Trophoblast cell (in vitro differentiated cells and primary cell): Measurements from ENCODE around the gene BCL10.
"Not testable (repeated sequence)": the region's sequence is repeated elsewhere in the genome, so short reads cannot be mapped to it uniquely, and the experiment has no call there.

Source experiments
- DNase-seq, 2 donors: peaks; one replicate each; pipeline ENCODE4 v3.0.0-alpha.2; 2016
- H2AFZ ChIP-seq: 2 replicates; pipeline ENCODE4 v1.6.1; 2013; ENCODE audit warnings: low read length, moderate library complexity, mild to moderate bottlenecking; ENCODE audit not compliant: insufficient read depth, poor library complexity
- H2AK5ac ChIP-seq: 2 replicates; pipeline ENCODE4 v1.6.1; 2013; ENCODE audit warnings: mild to moderate bottlenecking, low read length
- H2BK120ac ChIP-seq: 2 replicates; pipeline ENCODE4 v1.6.1; 2013; ENCODE audit warnings: low read length, mild to moderate bottlenecking, moderate library complexity; ENCODE audit not compliant: insufficient read depth, poor library complexity
- H2BK12ac ChIP-seq: 2 replicates; pipeline ENCODE4 v1.6.1; 2013; ENCODE audit warnings: mild to moderate bottlenecking, low read length, moderate library complexity
- H2BK5ac ChIP-seq: 2 replicates; pipeline ENCODE4 v1.6.1; 2013; ENCODE audit warnings: low read length, low read depth, moderate library complexity, mild to moderate bottlenecking; ENCODE audit not compliant: poor library complexity
- H3K14ac ChIP-seq: 2 replicates; pipeline ENCODE4 v1.6.1; 2013; ENCODE audit warnings: mild to moderate bottlenecking, low read length
- H3K18ac ChIP-seq: 2 replicates; pipeline ENCODE4 v1.6.1; 2013; ENCODE audit warnings: mild to moderate bottlenecking, low read length
- H3K23ac ChIP-seq: 2 replicates; pipeline ENCODE4 v1.6.1; 2013; ENCODE audit warnings: low read length
- H3K27ac ChIP-seq: 2 replicates; pipeline ENCODE4 v1.5.1; 2013; ENCODE audit warnings: low read depth, mild to moderate bottlenecking, inconsistent platforms, low read length, moderate library complexity
- H3K27me3 ChIP-seq: 2 replicates; pipeline ENCODE4 v1.6.1; 2013; ENCODE audit warnings: inconsistent platforms, mild to moderate bottlenecking, low read length, moderate library complexity; ENCODE audit not compliant: insufficient read depth
- H3K36me3 ChIP-seq, 2 experiments: 1 replicate in 1 of 2; 2 replicates in 1 of 2; pipeline ENCODE4 v1.6.1; 2013; ENCODE audit warnings: low read length in 2 of 2, mild to moderate bottlenecking in 2 of 2, moderate library complexity in 1 of 2; ENCODE audit not compliant: insufficient read depth in 2 of 2, control insufficient read depth in 1 of 2
- H3K4ac ChIP-seq: 2 replicates; pipeline ENCODE4 v1.6.1; 2013; ENCODE audit warnings: low read depth, mild to moderate bottlenecking, low read length, moderate library complexity
- H3K4me1 ChIP-seq, 2 experiments: 1 replicate in 1 of 2; 2 replicates in 1 of 2; pipeline ENCODE4 v1.6.1; 2013; ENCODE audit warnings: low read length in 2 of 2, mild to moderate bottlenecking in 2 of 2, moderate library complexity in 1 of 2; ENCODE audit not compliant: insufficient read depth in 2 of 2, control insufficient read depth in 1 of 2
- H3K4me2 ChIP-seq: 2 replicates; pipeline ENCODE4 v1.6.1; 2013; ENCODE audit warnings: inconsistent platforms, mild to moderate bottlenecking, low read length, moderate library complexity
- H3K4me3 ChIP-seq: 2 replicates; pipeline ENCODE4 v1.5.1; 2013; ENCODE audit warnings: mild to moderate bottlenecking, low read depth, low read length, inconsistent platforms
- H3K79me1 ChIP-seq: one replicate; pipeline ENCODE4 v1.6.1; 2013; ENCODE audit warnings: low read length
- H3K79me2 ChIP-seq: 2 replicates; pipeline ENCODE4 v1.6.1; 2013; ENCODE audit warnings: low read length, mild to moderate bottlenecking; ENCODE audit not compliant: control insufficient read depth, insufficient read depth, poor library complexity
- H3K9ac ChIP-seq: 2 replicates; pipeline ENCODE4 v1.6.1; 2013; ENCODE audit warnings: mild to moderate bottlenecking, low read length
- H3K9me3 ChIP-seq: 2 replicates; pipeline ENCODE4 v1.6.1; 2013; ENCODE audit warnings: low read depth, mild to moderate bottlenecking, control low read depth, inconsistent platforms, low read length; ENCODE audit not compliant: insufficient read depth
- H4K12ac ChIP-seq: 2 replicates; pipeline ENCODE4 v1.6.1; 2013; ENCODE audit warnings: low read depth, mild to moderate bottlenecking, low read length, moderate library complexity
- H4K8ac ChIP-seq: 2 replicates; pipeline ENCODE4 v1.6.1; 2013; ENCODE audit warnings: low read depth, mild to moderate bottlenecking, low read length, moderate library complexity
- H4K91ac ChIP-seq: one replicate; pipeline ENCODE4 v1.6.1; 2013; ENCODE audit warnings: low read depth, mild to moderate bottlenecking, low read length, moderate library complexity
- WGBS: extraction: QIAGEN DNeasy Blood & Tissue Kit; methylation state at CpG from one replicate; pipeline ENCODE4 v1.1.7; 2013; ENCODE audit warnings: missing lambda C conversion rate; ENCODE audit not compliant: insufficient read length, insufficient coverage; ENCODE audit errors: extremely low coverage; 5-methylcytosine and 5-hydroxymethylcytosine counted together

BCL10 gene

DNA sequence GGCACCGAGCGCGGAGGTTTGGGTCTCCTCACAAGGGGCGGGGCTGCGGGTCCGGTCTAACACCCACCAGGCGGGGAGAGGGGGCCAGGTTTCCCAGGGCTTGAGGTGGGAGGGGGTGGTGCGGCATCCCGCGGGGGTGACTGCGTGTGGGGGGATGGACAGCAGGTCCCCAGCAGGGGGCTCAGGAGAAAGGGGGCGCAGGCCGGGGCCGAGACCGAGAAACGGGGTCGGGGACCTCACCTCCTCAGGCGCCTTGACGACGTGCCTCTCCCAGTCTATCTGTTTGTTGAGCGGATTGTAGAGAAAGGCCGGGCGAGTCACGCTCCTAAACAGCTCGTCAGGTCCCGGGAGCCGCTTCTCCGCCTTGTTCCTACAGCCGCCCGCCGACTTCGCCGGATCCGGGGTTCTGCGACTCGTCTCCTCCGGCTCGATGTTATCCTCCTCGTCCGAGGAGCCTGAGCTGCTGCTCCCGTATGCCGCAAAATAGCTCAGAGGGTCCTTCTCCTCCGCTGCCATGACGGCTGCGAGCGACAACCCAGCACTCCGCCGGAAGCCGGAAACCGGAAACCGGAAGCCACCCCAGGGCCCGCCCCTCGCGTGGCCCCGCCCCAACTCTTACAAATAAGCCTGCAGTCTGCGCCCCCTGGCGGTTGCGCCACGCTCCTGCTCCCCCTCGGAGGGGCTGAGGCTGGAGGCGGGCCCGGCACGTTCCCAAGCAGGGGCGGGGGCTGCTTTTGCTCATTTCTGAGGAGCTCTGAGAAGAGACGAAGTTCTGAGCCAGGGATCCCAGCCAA is 17.1 kb downstream of the BCL10 start, which contains the start of gene C1orf52:
C1orf52 (minus strand) TSS at position 545 of the 794 bp plus-strand sequence; CDS start at position 516, 29 bp downstream.
- H3K9ac ChIP-seq = peak within 1 kb of the TSS; percentile 84
- WGBS = no CpG with 5 or more reads among the region's 65 CpGs
- DNase-seq = peak; percentile 91 to 98
- H3K4ac ChIP-seq = peak within 1 kb of the TSS; percentile 98
- H3K4me3 ChIP-seq = peak within 1 kb of the TSS; percentile 89
- H4K8ac ChIP-seq = peak within 1 kb of the TSS; percentile 87
- peak within 1 kb of the TSS; percentile 85 for H3K4me2 ChIP-seq
- peak within 1 kb of the TSS; percentile 82 for H3K18ac ChIP-seq
- H3K27ac ChIP-seq = no peak within 1 kb of the TSS
- H2BK12ac ChIP-seq = no peak within 1 kb of the TSS
- H3K14ac ChIP-seq = peak within 1 kb of the TSS; percentile 62
- no peaks in the 10 kb centered on the region for H3K27me3 ChIP-seq
- peak within 1 kb of the TSS; percentile 22 for H2BK5ac ChIP-seq
- H4K12ac ChIP-seq = peak within 1 kb of the TSS; percentile 57
- peak within 1 kb of the TSS; percentile 81 for H4K91ac ChIP-seq
- peaks cover 8% of the 10 kb centered on the region for H3K79me2 ChIP-seq
- no peaks in the 10 kb centered on the region for H3K9me3 ChIP-seq
- H2BK120ac ChIP-seq = peak within 1 kb of the TSS; percentile 10
- no peak within 1 kb of the TSS for H3K23ac ChIP-seq
- H2AK5ac ChIP-seq = peak within 1 kb of the TSS; percentile 84
- peaks cover 0 to 9% of the 10 kb centered on the region in 2 experiments for H3K36me3 ChIP-seq
- peaks cover 0 to 3% of the 10 kb centered on the region in 2 experiments for H3K4me1 ChIP-seq
- H2AFZ ChIP-seq = peak within 1 kb of the TSS; percentile 80
- peaks cover 3% of the 10 kb centered on the region for H3K79me1 ChIP-seq

DNA sequence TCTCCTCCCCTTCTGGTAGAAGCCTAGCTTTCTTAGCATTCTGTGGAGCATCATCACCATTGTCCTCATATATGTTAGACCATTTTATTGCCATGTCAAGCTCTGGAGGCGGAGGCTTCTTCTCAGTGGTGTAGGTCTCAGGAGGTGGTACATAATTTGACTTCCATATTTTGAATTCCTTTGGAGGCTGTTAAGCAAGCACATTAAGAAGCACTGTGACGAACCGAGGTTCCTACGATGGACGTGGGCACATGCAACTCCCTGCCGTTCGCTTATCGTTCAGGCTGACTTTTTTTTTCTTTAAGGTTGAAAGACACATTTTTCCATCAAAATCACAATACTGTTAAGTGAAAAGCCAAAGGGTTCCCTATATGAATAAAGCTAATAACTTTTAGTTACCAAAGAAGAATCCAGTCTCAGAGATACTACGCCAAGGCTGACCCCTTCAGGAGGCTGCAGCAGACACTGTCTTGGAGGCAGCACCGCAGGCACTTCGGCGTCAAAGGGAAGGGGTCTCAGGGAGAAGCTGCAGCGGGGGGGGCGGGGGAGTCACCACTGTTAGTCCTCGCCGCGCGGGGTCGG is 17.8 kb downstream of the BCL10 start:
- no peak overlapping the region for H2BK12ac ChIP-seq
- H3K4me3 ChIP-seq = peak overlapping the region; percentile 89
- H4K8ac ChIP-seq = no peak overlapping the region
- H2AFZ ChIP-seq = no peak overlapping the region
- peaks cover 3% of the 10 kb centered on the region for H3K79me1 ChIP-seq
- no CpG with 5 or more reads among the region's 19 CpGs for WGBS
- H2AK5ac ChIP-seq = no peak overlapping the region
- H3K18ac ChIP-seq = no peak overlapping the region
- DNase-seq = peak in 1 of 2 donors; percentile 29
- H3K36me3 ChIP-seq = peaks cover 0 to 9% of the 10 kb centered on the region in 2 experiments
- H4K12ac ChIP-seq = no peak overlapping the region
- H3K9ac ChIP-seq = peak overlapping the region; percentile 84
- H3K27ac ChIP-seq = no peak overlapping the region
- H2BK5ac ChIP-seq = no peak overlapping the region
- no peaks in the 10 kb centered on the region for H3K9me3 ChIP-seq
- peaks cover 8% of the 10 kb centered on the region for H3K79me2 ChIP-seq
- H2BK120ac ChIP-seq = no peak overlapping the region
- H3K14ac ChIP-seq = no peak overlapping the region
- no peak overlapping the region for H4K91ac ChIP-seq
- H3K4me1 ChIP-seq = peaks cover 0 to 3% of the 10 kb centered on the region in 2 experiments
- H3K23ac ChIP-seq = no peak overlapping the region
- H3K4me2 ChIP-seq = peak overlapping the region; percentile 85
- no peaks in the 10 kb centered on the region for H3K27me3 ChIP-seq
- H3K4ac ChIP-seq = peak overlapping the region; percentile 98

DNA sequence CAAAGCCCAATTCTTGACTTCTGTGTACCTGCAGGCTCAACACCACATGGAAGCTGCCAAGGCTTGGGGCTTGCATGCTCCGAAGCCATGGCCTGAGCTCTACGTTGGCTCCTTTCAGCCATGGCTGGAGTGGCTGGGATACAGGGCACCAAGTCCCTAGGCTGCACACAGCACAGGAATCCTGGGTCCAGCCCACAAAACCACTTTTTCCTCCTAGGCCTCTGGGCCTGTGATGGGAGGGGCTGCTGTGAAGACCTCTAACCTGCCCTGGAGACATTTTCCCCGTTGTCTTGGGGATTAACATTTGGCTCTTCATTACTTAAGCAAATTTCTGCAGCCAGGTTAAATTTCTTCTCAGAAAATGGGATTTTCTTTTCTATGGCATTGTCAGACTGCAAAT is 27.4 kb downstream of the BCL10 start:
- DNase-seq, H3K9ac ChIP-seq, H3K79me1 ChIP-seq, H3K18ac ChIP-seq, H3K4me1 ChIP-seq, H2BK5ac ChIP-seq, H3K36me3 ChIP-seq, H3K14ac ChIP-seq, H2BK120ac ChIP-seq, H2BK12ac ChIP-seq, H3K4me3 ChIP-seq, H3K4ac ChIP-seq, H3K9me3 ChIP-seq, H4K8ac ChIP-seq, H3K4me2 ChIP-seq, H3K23ac ChIP-seq, H3K27ac ChIP-seq, H2AFZ ChIP-seq, H4K12ac ChIP-seq, H4K91ac ChIP-seq, H3K27me3 ChIP-seq, H3K79me2 ChIP-seq, H2AK5ac ChIP-seq: not testable (repeated sequence)
- no CpG with 5 or more reads among the region's 3 CpGs for WGBS

DNA sequence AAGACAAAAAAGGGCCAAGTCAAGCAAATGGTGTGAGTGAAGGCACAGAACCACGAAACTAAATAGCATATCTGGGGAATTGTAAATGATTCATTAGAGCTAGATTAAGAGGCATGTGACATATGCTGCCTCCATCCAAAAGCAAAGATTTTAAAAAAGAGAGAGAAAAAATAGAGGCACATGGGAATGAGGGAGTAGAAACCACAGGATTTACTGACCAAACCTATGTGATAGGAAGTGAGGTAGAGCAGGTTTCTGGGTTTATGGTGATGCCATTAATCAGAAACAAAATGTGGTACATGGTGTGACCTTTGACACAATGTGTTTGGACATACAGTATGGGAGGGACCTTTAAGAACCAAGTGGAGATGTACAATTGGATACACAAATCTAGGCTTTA is 30.5 kb downstream of the BCL10 start:
- Histone ChIP-seq H3K4ac (no peak overlapping the region), H3K79me2 (no peaks in the 10 kb centered on the region), H3K4me2 (no peak overlapping the region), H3K4me1 (peaks cover 0 to 5% of the 10 kb centered on the region in 2 experiments), H4K12ac (no peak overlapping the region), H4K8ac (no peak overlapping the region), H2AK5ac (no peak overlapping the region), H2BK5ac (no peak overlapping the region), H3K9ac (no peak overlapping the region), H3K14ac (no peak overlapping the region), H3K27me3 (no peaks in the 10 kb centered on the region), H3K23ac (no peak overlapping the region), H3K9me3 (peaks cover 6% of the 10 kb centered on the region), H3K79me1 (peaks cover 9% of the 10 kb centered on the region), H2BK12ac (no peak overlapping the region), H3K18ac (no peak overlapping the region), H2AFZ (no peak overlapping the region), H3K27ac (peak overlapping the region; percentile 67), H4K91ac (no peak overlapping the region), H3K4me3 (no peak overlapping the region), H2BK120ac (no peak overlapping the region), H3K36me3 (peaks cover 0 to 2% of the 10 kb centered on the region in 2 experiments)
- DNase-seq = no peak
- no CpG with 5 or more reads among the region's 1 CpG for WGBS
